Measurements from ENCODE around the gene DBNDD1.
A peak's percentile ranks its signal among the peaks of the same experiment; 100 is the strongest.

The DBNDD1 gene

DNA sequence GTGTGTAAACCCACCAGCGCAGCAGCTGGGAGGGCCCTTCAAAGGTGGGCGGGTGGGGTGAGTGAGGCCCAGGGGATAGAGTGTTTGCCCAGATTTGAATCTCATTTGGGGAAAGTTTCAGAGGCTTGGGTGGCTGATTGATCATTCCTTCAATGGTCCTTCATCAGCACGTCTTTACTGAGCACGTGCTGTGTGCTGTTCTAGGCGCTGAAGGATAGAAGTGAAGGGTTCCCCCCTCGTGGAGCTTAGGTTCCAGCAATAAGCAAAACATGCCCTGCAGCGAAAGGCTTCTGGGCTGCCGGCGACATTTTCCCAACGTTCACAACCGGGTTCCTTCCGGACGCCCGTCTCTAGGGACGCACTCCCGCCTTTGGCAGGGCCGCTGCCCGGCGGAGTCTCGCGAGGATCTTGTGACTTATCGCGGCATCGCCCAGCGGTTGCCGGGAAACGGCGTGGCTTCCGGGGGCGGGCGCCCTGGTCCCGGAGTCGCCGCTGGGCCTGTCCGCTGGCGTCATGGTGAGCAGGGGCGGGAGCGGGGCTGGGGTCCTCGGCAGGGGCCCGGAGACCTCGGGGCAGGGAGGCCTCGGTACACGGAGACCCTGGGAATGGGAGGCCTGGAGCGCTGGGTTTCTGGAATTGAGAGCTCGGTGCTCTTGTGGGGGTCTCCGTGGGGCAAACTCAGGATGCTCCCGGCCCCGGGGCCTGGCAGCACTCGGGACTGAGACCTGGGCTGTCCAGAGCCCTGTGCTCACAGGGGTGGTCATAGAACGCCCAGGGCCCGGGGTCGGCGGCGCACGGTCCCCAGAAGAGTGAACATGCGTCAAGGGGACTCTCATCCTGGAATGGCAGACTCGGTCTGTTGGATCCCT, 3.2 kb upstream of the DBNDD1 start (continued):
- TF ChIP-seq PBX3 (CRISPR knock-in tag; IDR thresholded peaks at IDR 0.05) (no peak), ZNF394 (tag by site-specific recombination; IDR thresholded peaks at IDR 0.05; ENCODE audit: borderline replicate concordance) (no peak), ZNF324 (tag by site-specific recombination; IDR thresholded peaks at IDR 0.05) (0 out of 2 replicates have a peak, but pooled peaks have one; percentile 17), ZIC2 (tag by site-specific recombination; IDR thresholded peaks at IDR 0.05) (peak; percentile 76), ZBTB6 (tag by site-specific recombination; IDR thresholded peaks at IDR 0.05) (no peak), ZNF292 (tag by site-specific recombination; IDR thresholded peaks at IDR 0.05; ENCODE audit: borderline replicate concordance, low read depth) (no peak), ZNF416 (tag by site-specific recombination; IDR thresholded peaks at IDR 0.05) (no peak), ZSCAN23 (tag by site-specific recombination; IDR thresholded peaks at IDR 0.05) (no peak), YY1 (tag by site-specific recombination; IDR thresholded peaks at IDR 0.05) (no peak), KLF16 (tag by site-specific recombination; IDR thresholded peaks at IDR 0.05) (peak; percentile 94), ZNF660 (tag by site-specific recombination; IDR thresholded peaks at IDR 0.05) (peak; percentile 70), YY2 (tag by site-specific recombination; IDR thresholded peaks at IDR 0.05) (peak; percentile 19; the same call in 1 of the 2 replicates), GFI1B (tag by site-specific recombination; IDR thresholded peaks at IDR 0.05) (peak; percentile 45; the same call in 1 of the 2 replicates), ZXDB (tag by site-specific recombination; IDR thresholded peaks at IDR 0.05) (peak; percentile 90), ZNF266 (tag by site-specific recombination; IDR thresholded peaks at IDR 0.05; ENCODE audit: low read depth) (no peak), INSM2 (tag by site-specific recombination; IDR thresholded peaks at IDR 0.05) (no peak), ZFHX2 (tag by site-specific recombination; conservative IDR thresholded peaks at IDR 0.05) (peak; percentile 60), ZNF776 (tag by site-specific recombination; IDR thresholded peaks at IDR 0.05; ENCODE audit: borderline replicate concordance) (no peak), ZNF629 (tag by site-specific recombination; IDR thresholded peaks at IDR 0.05) (no peak), ZNF175 (tag by site-specific recombination; IDR thresholded peaks at IDR 0.05) (no peak), ZNF426 (tag by site-specific recombination; IDR thresholded peaks at IDR 0.05) (no peak), ZNF785 (tag by site-specific recombination; IDR thresholded peaks at IDR 0.05) (no peak), ZNF501 (tag by site-specific recombination; IDR thresholded peaks at IDR 0.05) (no peak), ZBTB17 (tag by site-specific recombination; IDR thresholded peaks at IDR 0.05) (peak; percentile 34; the same call in 1 of the 2 replicates), ZEB2 (tag by site-specific recombination; IDR thresholded peaks at IDR 0.05) (peak; percentile 56; the same call in 1 of the 2 replicates), ZNF677 (tag by site-specific recombination; IDR thresholded peaks at IDR 0.05) (no peak), ZNF341 (tag by site-specific recombination; IDR thresholded peaks at IDR 0.05; ENCODE audit: low read depth) (peak; percentile 81)
- TF ChIP-seq, protein P1, sequence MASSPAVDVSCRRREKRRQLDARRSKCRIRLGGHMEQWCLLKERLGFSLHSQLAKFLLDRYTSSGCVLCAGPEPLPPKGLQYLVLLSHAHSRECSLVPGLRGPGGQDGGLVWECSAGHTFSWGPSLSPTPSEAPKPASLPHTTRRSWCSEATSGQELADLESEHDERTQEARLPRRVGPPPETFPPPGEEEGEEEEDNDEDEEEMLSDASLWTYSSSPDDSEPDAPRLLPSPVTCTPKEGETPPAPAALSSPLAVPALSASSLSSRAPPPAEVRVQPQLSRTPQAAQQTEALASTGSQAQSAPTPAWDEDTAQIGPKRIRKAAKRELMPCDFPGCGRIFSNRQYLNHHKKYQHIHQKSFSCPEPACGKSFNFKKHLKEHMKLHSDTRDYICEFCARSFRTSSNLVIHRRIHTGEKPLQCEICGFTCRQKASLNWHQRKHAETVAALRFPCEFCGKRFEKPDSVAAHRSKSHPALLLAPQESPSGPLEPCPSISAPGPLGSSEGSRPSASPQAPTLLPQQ (tag by site-specific recombination; IDR thresholded peaks at IDR 0.05) = peak; percentile 73
- TF ChIP-seq, protein P2, sequence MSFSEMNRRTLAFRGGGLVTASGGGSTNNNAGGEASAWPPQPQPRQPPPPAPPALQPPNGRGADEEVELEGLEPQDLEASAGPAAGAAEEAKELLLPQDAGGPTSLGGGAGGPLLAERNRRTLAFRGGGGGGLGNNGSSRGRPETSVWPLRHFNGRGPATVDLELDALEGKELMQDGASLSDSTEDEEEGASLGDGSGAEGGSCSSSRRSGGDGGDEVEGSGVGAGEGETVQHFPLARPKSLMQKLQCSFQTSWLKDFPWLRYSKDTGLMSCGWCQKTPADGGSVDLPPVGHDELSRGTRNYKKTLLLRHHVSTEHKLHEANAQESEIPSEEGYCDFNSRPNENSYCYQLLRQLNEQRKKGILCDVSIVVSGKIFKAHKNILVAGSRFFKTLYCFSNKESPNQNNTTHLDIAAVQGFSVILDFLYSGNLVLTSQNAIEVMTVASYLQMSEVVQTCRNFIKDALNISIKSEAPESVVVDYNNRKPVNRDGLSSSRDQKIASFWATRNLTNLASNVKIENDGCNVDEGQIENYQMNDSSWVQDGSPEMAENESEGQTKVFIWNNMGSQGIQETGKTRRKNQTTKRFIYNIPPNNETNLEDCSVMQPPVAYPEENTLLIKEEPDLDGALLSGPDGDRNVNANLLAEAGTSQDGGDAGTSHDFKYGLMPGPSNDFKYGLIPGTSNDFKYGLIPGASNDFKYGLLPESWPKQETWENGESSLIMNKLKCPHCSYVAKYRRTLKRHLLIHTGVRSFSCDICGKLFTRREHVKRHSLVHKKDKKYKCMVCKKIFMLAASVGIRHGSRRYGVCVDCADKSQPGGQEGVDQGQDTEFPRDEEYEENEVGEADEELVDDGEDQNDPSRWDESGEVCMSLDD (tag by site-specific recombination; IDR thresholded peaks at IDR 0.05) = no peak
- TF ChIP-seq, protein P3, sequence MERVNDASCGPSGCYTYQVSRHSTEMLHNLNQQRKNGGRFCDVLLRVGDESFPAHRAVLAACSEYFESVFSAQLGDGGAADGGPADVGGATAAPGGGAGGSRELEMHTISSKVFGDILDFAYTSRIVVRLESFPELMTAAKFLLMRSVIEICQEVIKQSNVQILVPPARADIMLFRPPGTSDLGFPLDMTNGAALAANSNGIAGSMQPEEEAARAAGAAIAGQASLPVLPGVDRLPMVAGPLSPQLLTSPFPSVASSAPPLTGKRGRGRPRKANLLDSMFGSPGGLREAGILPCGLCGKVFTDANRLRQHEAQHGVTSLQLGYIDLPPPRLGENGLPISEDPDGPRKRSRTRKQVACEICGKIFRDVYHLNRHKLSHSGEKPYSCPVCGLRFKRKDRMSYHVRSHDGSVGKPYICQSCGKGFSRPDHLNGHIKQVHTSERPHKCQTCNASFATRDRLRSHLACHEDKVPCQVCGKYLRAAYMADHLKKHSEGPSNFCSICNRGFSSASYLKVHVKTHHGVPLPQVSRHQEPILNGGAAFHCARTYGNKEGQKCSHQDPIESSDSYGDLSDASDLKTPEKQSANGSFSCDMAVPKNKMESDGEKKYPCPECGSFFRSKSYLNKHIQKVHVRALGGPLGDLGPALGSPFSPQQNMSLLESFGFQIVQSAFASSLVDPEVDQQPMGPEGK (tag by site-specific recombination; IDR thresholded peaks at IDR 0.05) = peak; percentile 80

Measured in HEK293 (cell line).